SK-MEL-5 (cell line): Measurements from ENCODE around the gene EIF2D. TPM values are rescaled to one million over a fixed set of nuclear protein-coding genes. Genes with fewer than 3 reads are reported as not detected.
A peak's percentile ranks its signal among the peaks of the same experiment; 100 is the strongest.

ENCODE experiments used
- DNase-seq: peaks from one replicate; pipeline ENCODE4 v3.0.0-alpha.2; 2016; ENCODE audit warnings: low read depth, low spot score
- in situ Hi-C: cut with HindIII; loops from 2 replicates; pipeline ENCODE4 v1.10.0; 2016; ENCODE audit warnings: low sequenced_read_pairs, high pct_unique_total_duplicates, low pct_unique_long_range_greater_than_20kb
- total RNA-seq: library from RNA; depleted of rRNA; stranded (reverse); fragments of >200 nt; shearing (Covaris generic); gene quantifications from 2 replicates; pipeline ENCODE4 v1.2.3, GENCODE V29; 2014

EIF2D gene
- total RNA-seq, 1 experiment from 2014 or later = 58.7 TPM

DNA sequence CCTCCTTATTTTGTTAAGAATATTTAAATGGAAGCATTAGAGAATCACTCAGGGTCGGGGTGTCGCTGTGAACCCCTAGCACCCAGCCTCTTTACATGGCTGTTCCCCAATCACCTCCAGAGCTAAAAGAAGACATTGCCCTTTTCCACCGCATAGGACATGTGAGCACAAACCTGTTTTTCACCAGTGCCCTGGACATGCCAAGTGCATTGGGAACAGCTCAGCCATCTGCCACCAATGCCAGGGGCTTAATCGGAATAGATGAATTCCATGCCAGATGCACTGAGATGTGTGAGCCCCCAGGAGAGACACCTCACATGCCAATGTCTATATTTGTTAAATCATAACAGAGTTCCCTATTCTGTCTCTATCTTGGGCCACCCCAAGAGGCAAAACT is 33.3 kb downstream of the EIF2D start:
- in situ Hi-C loops = no loop called here
- DNase-seq = no peak

DNA sequence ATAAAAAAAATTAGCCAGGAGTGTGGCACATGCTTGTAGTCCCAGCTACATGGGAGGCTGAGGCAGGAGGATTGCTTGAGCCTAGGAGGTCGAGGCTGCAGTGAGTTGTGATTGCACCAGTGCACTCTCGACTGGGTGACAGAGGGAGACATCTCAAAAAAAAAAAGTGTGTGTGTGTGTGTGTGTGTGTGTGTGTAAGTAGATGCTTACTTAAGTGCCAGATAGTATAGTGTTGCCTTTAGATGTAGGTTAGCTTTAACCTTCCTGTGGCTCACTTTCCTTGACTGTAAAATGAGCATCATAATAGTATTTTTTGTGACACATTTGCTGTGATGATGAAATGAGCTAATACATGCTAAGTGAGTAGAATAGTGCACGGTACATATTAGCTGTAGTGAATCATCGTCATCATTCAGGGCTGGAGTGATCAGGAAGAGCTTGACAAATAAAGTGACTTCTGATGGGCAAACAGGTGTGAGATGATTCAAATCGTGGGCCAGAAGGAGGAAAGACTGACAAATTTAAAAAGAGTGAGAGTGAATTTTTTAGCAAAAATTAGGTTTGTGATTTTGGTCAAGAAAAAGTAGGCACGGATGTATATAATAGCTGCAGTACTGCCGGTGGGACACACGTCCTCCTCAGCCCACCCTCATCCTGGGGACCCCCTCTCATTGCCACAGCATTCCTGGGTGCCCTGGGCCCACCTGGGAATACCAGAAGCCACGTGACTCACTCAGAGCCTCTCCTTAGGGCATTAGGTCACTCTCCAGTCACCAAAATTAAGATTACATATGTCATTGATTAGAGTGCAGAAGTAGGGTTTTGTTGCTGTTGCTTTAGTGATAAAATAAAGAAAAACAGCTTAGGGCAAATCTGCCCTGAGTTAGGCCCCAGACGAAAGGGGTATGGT is 33.9 kb downstream of the EIF2D start:
- in situ Hi-C loops = no loop called here
- DNase-seq = no peak

DNA sequence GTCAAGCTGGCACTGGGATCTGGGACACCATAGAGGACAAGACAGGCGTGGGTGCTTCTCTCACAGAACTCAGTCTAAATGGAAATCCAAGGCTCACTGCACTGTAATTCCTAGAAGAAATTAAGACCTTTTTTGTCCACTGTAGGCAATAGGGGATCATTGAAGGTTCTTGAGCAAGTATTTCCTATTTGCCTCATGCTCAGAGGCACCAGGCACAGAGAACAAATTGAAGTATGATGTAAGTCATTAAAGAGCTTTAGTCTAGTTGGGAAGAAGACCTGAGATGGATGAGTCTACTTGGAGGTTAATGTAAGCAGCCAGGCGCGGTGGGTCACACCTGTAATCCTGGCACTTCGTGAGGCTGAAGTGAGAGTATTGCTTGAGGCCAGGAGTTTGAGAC is 34.6 kb downstream of the EIF2D start:
- DNase-seq = no peak
- in situ Hi-C loops = no loop called here

DNA sequence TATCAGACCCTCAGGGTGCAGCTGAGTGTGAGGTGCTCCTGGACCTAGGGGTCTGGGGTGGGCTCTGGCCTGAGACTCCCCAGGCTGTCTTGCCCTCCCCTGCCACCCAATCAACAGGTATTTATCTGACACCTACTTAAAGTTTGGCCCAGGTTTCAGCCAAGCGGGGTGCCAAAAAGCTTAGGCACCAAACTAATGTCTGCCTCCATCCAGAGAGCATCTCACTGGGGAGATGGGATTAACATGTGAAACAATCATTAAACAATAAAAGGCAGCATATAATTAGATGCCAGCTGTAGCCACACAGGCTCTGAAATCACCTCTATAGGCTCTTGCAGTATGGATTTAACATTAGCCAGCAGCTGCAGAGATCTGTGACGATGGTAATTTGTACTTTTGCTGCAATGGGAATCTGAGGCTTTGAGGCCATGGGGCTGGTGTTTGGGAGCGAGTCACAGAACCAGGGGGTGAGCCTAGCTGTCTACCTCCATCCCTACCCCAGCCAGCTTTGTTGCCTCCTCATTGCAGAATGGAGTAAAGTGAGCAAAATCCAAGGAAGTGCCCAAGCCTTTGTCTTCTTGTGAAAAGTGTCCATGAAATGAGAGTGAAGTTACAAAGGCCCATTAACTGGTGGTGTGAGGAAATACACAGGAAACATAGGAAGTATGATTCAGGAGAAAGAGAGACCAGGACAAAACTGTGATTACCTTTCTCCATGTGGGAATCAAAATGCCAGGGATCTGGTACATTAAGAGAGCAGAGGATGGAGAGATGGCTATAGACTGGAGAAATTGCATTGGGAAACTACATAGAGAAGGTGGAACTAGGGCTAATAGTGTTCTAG is 36.1 kb downstream of the EIF2D start:
- in situ Hi-C loops = no loop called here
- DNase-seq = no peak

DNA sequence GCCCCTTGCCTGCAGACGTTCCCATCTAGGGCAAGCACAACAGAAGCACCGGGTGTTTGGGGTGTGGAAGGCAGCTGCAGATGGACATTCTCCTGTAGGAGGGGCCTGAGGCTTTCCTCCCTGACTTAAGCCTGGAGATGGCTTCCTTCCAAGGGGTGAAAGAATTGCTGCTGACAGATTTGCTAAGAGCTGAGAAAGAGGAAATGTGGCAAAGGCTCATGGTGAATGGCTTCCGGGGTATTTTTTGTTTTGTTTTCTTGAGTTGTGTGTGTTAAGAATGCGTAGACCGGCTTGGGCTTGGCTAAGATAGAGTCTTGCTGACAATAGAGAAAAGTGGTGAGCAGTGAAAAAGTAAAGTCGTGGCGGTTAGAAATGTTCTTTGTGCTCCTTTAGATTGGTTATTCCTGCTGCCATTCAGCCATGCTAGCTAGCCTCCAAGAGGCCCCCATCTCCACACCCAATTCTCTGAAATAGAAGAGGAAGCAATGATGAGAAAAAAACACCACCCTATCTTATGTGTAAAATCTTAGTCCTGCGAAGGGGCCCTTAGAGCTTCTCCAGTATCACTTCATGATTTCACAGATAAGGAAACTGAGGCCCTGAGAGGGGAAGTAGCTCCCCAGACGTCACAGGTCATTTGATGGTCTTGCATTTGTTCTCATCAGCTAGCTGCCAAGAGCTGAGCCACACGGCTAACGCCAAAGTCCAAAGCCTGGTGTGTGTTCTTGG is 36.9 kb downstream of the EIF2D start:
- in situ Hi-C loops = no loop called here
- no peak for DNase-seq

DNA sequence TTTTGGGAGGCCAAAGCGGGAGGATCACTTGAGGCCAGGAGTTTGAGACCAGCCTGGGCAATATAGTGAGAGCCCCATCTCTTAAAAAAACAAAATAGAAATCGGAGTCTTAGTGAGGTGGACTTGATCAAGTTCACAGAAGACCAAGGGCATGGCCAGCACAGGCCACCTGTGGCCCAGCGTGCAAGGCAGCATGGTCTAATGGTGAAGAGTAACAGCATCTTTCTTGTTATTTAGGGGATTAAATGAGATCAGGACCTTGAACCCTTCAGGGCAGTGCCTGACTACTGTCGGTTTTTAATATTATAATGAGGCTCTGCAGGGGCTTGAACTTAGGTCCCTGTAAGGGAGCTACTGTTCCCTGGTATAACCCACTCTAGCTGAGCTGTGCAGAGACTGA is 38.5 kb downstream of the EIF2D start:
- no peak for DNase-seq
- in situ Hi-C loops = no loop called here

DNA sequence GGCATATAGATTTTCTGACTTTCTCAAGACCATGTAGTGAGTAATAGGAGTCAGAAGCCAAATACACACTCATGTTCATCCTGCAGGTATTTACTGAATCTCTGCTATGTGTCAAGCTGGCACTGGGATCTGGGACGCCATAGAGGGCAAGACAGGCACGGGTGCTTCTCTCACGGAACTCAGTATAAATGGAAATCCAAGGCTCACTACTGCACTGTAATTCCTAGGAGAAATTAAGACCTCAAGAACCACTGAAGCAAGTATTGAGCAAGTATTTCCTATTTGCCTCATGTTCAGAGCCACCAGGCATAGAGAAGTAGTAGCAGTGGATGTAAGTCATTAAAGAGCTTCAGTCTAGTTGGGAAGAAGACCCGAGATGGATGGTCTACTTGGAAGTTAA is 38.9 kb downstream of the EIF2D start:
- in situ Hi-C loops = no loop called here
- no peak for DNase-seq

DNA sequence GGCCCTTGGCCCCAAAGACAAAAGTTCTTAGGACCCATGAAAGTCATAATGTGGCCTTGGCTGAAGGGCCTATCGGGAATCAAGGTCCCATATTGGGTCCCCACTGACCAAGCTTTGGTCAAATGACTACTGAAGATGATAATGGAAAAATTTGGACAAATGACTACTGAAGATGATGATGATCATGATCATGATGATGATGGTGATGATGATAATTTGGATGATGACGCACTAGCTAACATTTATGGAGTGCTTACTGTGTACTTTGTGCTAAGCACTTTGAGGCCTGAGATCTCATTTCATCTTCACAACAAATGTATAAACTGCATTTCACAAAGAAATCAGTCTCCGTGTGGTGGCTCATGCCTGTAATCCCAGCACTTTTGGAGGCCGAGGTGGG is 39.4 kb downstream of the EIF2D start:
- in situ Hi-C loops = no loop called here
- no peak for DNase-seq

DNA sequence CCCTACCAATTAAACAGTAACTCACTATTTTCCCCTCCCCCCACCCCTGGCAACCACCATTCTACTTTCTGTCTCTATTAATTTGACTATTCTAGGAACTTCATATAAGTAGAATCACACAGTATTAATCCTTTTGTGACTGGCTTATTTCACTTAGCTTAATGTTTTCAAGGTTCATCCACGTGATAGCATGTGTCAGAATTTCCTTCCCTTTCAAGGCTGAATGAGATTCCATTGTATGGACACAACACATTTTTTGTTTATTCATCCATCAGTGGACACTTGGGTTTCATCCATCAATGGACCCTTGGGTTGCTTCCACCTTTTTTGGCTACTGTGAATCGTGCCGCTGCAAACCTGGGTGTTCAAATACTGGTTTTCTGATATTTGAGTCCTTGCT is 41.7 kb downstream of the EIF2D start:
- in situ Hi-C loops = no loop called here
- peak; percentile 29 for DNase-seq

DNA sequence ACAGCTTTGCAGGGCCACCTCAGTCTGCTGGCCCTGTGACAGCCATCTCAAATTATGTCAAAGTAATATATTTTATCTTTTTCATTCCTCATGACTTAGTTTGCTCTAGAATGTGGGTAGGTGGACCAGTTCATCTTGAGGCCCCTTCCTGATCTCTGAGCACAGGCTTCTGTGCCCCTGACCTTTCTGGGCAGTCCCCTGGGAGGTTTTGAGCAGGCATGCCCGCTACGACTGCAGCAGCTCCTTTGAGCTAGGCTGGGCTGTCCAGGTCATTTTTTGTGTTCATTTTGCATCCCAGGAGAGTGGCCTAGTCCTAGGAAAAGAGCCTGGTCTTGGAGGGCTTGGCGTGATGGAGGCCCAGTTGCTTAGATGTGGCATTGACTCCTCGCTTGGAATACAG is 42.7 kb downstream of the EIF2D start:
- DNase-seq = no peak
- in situ Hi-C loops = no loop called here

DNA sequence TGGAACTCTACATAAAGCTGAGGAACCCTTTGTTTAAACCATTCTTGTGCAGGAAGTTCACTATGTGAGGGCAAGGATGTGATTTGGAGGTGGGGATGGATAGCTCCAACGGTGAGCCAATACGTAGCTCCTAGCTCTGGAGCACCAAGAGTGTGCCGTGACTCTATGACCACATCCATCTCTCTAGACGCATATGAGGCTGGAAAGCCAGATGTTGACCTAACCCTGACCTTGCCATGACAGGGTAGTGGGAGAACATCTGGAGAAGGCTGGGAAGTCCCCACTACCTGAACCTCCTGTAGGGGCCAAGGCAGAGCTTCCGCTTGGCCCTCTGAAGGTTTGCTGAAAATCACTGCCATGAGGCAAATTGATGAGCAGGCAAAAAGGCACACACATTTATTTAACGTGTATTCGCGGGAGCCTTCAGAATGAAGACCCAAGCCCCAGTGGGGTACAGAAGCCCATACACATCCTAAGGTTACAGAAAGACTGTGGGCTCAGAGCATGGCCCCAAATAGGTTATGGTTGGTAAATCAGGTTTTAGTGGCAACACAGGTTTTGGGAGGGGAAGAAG is 43.4 kb downstream of the EIF2D start:
- in situ Hi-C loops = no loop called here
- no peak for DNase-seq

DNA sequence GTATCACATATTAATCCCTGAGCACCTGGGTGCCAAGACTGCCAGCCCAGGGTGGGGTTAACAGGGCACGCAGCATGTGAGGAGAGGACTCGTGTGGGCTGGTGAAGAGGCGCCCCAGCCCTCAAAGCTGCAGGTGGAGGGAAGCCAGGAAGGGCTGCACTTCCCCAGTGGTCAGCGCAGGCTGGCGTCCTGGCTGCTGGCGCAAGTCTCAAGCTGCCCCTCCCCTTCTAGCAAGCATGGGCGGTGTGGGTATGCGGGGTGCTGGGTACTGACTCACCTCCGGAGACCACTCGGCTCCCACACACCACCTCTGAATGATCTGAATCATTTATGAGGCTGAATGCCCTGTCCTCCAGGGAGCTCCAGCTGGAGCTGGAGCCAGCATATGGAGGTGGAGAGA is 44.0 kb downstream of the EIF2D start:
- no peak for DNase-seq
- in situ Hi-C loops = no loop called here

DNA sequence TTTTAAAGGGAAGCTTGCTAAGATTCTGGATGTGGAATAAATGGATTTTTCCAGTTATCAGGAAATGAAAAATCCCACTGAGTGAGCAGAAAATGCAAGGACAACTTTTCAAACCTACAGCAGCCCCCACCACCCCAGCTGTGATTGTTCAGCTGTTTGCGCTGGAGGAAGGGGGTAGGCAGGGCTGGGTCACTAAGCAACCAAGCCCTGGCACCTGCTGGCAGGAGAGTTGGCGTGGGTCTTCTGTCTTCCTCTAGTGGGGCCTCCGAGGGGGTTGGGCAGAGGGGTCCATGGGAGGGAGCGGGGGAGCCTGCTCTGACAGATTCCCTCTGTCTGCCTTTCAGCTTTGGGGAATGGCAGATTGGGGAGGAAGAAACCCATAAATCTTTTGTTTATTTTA is 45.3 kb downstream of the EIF2D start:
- in situ Hi-C loops = no loop called here
- no peak for DNase-seq

DNA sequence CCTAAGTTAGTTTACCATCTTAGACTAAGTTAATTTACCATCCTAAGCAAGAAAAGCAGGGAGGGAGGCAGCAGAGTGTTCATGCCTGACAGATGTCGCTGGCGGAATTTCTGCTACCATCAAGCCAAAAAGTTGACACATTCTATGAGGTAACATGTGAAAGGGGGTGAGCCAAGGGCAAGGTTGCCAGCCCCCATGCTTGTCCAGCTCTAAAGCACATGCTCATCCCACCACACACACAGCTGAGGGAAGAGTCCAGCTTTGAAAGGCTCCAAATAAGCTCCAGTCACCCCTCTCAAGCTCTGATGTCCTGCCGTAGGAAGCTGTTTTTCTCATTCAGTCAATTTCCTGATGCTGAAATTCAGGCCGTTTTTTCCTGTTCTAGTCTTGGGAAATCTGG is 46.3 kb downstream of the EIF2D start:
- DNase-seq = no peak
- in situ Hi-C loops = no loop called here

DNA sequence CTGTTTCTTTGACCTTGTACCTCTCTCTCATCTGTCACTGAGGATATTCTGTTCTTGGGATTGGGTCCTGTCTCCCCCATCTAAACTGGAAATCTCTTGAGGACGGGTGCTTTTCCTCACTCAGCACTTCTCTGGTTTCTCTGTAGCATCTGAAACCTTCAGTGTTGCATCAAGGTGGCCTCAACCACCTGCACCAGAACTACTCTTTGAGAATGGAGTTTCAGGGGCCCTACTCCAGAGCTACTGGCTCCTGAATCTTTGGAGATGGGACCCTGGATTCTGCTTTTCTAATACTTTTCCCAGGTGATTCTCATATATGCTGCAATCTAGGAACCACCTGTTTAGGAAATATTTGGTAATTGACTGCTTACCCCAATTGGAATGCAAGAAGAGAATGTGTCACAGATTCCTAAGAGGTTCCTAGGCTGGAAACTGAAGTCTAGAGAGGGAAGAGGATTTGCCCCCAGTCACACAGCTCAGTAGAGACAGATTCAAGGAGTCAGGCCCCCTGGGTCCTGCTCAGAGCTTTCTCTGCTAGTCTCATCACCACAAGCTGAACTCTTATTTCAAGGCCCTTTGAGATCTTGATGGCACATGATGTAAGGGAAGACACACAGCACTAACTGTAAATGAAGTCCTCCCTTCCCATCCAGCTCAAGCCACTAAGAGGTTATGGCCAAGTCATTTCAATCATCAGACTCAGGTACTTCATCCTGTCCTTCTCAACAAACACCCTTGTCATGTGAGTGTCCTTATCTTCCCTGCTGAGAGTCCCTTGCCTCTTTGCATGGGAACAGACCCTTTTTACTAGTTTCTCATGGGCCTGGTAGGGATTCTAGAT is 48.7 kb downstream of the EIF2D start:
- DNase-seq = no peak
- in situ Hi-C loops = no loop called here

DNA sequence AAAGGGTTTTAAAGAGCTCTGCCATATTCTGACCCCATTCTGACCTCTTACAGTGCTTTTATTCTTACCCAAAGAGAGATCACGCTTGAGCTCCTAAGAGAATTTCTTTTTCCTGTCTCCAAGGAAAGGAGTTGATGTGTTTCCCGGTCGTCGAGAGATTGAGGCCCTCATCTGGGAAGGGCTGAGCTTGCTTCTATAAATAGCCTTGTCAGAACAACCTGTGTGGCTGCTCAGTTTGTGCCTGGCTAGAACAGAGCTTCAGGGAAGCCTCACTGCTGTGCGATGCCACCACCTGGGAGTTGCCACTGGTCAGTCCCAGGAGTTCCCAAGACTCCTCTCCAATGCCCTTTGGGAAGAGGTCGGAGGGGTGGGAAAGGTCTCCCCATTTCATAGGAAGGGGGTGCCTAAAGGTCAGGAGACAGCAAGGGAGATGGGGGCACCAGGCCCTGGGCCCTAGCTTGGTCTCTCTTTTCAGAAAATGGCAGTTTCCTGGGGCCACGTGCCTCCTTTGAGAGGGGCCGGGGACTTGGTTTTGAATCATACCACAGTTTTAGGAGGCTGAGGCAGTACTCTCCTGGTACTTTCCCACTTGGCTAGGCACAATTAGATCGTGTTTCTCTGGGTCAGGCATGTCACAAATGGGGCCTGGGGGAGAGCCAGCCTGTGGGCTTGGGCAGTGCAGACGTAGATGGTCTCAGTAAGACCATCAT is 52.1 kb downstream of the EIF2D start:
- DNase-seq = no peak
- in situ Hi-C loops = no loop called here

DNA sequence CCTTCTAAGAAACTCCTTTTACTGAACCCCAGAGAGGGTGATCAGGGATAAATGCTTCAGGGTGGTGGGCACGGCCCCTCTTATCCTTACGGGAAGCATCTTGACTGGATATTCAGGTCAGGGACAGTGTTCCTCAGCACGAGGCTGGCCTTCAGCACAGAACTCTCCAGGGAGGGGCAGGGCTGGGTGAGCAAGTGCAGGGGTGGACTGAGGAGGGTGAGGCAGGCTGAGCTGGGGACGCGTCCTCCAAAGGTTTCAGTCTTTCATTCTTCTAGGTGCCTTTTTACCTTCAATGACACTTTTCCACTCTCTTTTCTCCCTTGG is 52.6 kb downstream of the EIF2D start:
- DNase-seq = no peak
- in situ Hi-C loops = no loop called here
